GM12878 (cell line): ENCODE measurements around the gene OTOP3. TPM values are rescaled to one million over a fixed set of nuclear protein-coding genes. Genes with fewer than 3 reads are reported as not detected.
"Not testable (repeated sequence)": the region's sequence is repeated elsewhere in the genome, so short reads cannot be mapped to it uniquely, and the experiment has no call there.

Experiments used
- ATAC-seq: fragments of 200-7000 bp; cut with Tn5 transposase; 3 replicates; pipeline ENCODE4 v1.9.1; 2020; ENCODE audit warnings: mild to moderate bottlenecking, moderate library complexity
- BruUV-seq: library from RNA; stranded (reverse); fragments of 400-500 nt; replicated peaks from 2 replicates; lab custom pipeline; 2021; lab: Mats Ljungman, UMichigan
- CTCF ChIA-PET: fragments of 300-600 bp; sonication (Branson Sonifier 250); formaldehyde crosslinking; extraction: SDS; loops from one replicate; lab custom pipeline; 2021; ENCODE audit warnings: inconsistent platforms; lab: Yijun Ruan, JAX
- POLR2A ChIA-PET: fragments of 350-600 bp; formaldehyde crosslinking; extraction: SDS; loops from one replicate; lab custom pipeline; 2021; ENCODE audit warnings: inconsistent platforms; lab: Charles Lee
- RAD21 ChIA-PET: fragments of 300-600 bp; sonication (Branson Sonifier 250); formaldehyde crosslinking; loops from one replicate; lab custom pipeline; 2023; ENCODE audit warnings: antibody characterized with exemption; ENCODE audit not compliant: unreplicated experiment; lab: Charles Lee
- SMC1A ChIA-PET: fragments of 300-600 bp; sonication (Branson Sonifier 250); formaldehyde crosslinking; loops from one replicate; lab custom pipeline; 2023; ENCODE audit not compliant: unreplicated experiment, uncharacterized antibody; lab: Charles Lee
- DNase-seq: peaks from one replicate; pipeline ENCODE4 v3.0.0-alpha.2; 2011; ENCODE audit warnings: low read depth, low spot score
- FAIRE-seq: peaks from 3 replicates; lab custom pipeline; 2011; peaks lifted over from hg19 to GRCh38; lab: Jason Lieb, UNC
- H2AFZ ChIP-seq: 2 replicates; pipeline ENCODE4 v1.6.0; 2011; ENCODE audit warnings: low read depth, low read length, control low read depth; ENCODE audit not compliant: control insufficient read depth
- H3K27ac ChIP-seq: 2 replicates; pipeline ENCODE4 v1.5.1; 2011; ENCODE audit warnings: control low read depth; ENCODE audit not compliant: control insufficient read depth, insufficient read depth
- H3K27me3 ChIP-seq, 2 experiments: replicated peaks in 1 of 2; 2 replicates each; pipeline versions ENCODE4 v1.6.0 to v1.6.1; 2011; ENCODE audit warnings: low read length in 1 of 2; ENCODE audit not compliant: control insufficient read depth in 2 of 2, insufficient read depth in 2 of 2
- H3K36me3 ChIP-seq, 2 experiments: 2 replicates each; pipeline ENCODE4 v1.5.1; 2011; ENCODE audit warnings: low read length in 1 of 2; ENCODE audit not compliant: control insufficient read depth in 2 of 2, insufficient read depth in 2 of 2
- H3K4me1 ChIP-seq: 2 replicates; pipeline ENCODE4 v1.6.1; 2011; ENCODE audit warnings: mild to moderate bottlenecking, low read length, moderate library complexity, mixed read lengths; ENCODE audit not compliant: control insufficient read depth, insufficient read depth
- H3K4me2 ChIP-seq: 2 replicates; pipeline ENCODE4 v1.6.0; 2011; ENCODE audit warnings: control low read depth; ENCODE audit not compliant: control insufficient read depth, insufficient read depth
- H3K4me3 ChIP-seq: fragments of 200-600 bp; sonication (generic); 2 replicates; pipeline ENCODE4 v1.5.1; 2016
- H3K79me2 ChIP-seq: 2 replicates; pipeline ENCODE4 v1.6.0; 2011; ENCODE audit warnings: low read length; ENCODE audit not compliant: control insufficient read depth, insufficient read depth
- H3K9ac ChIP-seq: 2 replicates; pipeline ENCODE4 v1.8.0; 2011; ENCODE audit warnings: low read length, control low read depth, mixed read lengths; ENCODE audit not compliant: control insufficient read depth, insufficient read depth
- H3K9me3 ChIP-seq: replicated peaks from 3 replicates; pipeline ENCODE4 v1.5.1; 2011; ENCODE audit warnings: mild to moderate bottlenecking, low read length; ENCODE audit not compliant: control insufficient read depth, insufficient read depth
- H4K20me1 ChIP-seq: 2 replicates; pipeline ENCODE4 v1.6.0; 2011; ENCODE audit not compliant: control insufficient read depth, insufficient read depth
- ATF2 ChIP-seq: IDR thresholded peaks from 2 replicates; pipeline ENCODE4 v1.6.1; 2012; ENCODE audit warnings: low read length, inconsistent platforms
- EED ChIP-seq: sonication (generic); IDR thresholded peaks from 2 replicates; pipeline ENCODE4 v1.6.1; 2016; ENCODE audit warnings: antibody characterized with exemption, low read depth
- HCFC1 ChIP-seq: fragments of 150-350 bp; IDR thresholded peaks from 2 replicates; pipeline ENCODE4 v1.6.1; 2014; ENCODE audit warnings: low read length
- KLF5 ChIP-seq: fragments of 450-650 bp; IDR thresholded peaks from 2 replicates; pipeline ENCODE4 v1.6.1; 2014; ENCODE audit warnings: mild to moderate bottlenecking; ENCODE audit not compliant: partially characterized antibody
- MYC ChIP-seq: IDR thresholded peaks from 2 replicates; pipeline ENCODE4 v1.6.1; 2011; ENCODE audit warnings: mild to moderate bottlenecking, low read length, moderate library complexity, inconsistent platforms; ENCODE audit not compliant: insufficient read depth, insufficient replicate concordance, insufficient read length, severe bottlenecking
- NFYB ChIP-seq: IDR thresholded peaks from 2 replicates; pipeline ENCODE4 v1.6.1; 2011; ENCODE audit warnings: low read depth, mild to moderate bottlenecking, low read length, improper control_type of control experiment, moderate library complexity; ENCODE audit not compliant: insufficient read depth
- PAX5 ChIP-seq: IDR thresholded peaks from 2 replicates; pipeline ENCODE4 v1.6.1; 2011; ENCODE audit warnings: low read depth, low read length, borderline replicate concordance
- RCOR1 ChIP-seq: conservative IDR thresholded peaks from 2 replicates; pipeline ENCODE4 v1.6.1; 2012; ENCODE audit warnings: low read depth, low read length, improper control_type of control experiment
- SREBF1 ChIP-seq: IDR thresholded peaks from 2 replicates; pipeline ENCODE4 v1.6.1; 2012; ENCODE audit warnings: mild to moderate bottlenecking, low read length
- SUPT20H ChIP-seq: IDR thresholded peaks from 2 replicates; pipeline ENCODE4 v1.6.1; 2011; ENCODE audit warnings: low read depth, mild to moderate bottlenecking, low read length, moderate library complexity, borderline replicate concordance; ENCODE audit not compliant: control insufficient read depth
- USF1 ChIP-seq: IDR thresholded peaks from 2 replicates; pipeline ENCODE4 v1.6.1; 2011; ENCODE audit warnings: borderline replicate concordance, low read depth, mild to moderate bottlenecking, moderate library complexity, mixed read lengths, low read length; ENCODE audit not compliant: insufficient read depth; ENCODE audit errors: extremely low read length
- ZNF622 ChIP-seq: fragments of 450-650 bp; IDR thresholded peaks from 2 replicates; pipeline ENCODE4 v1.6.1; 2017; ENCODE audit warnings: mild to moderate bottlenecking, inconsistent platforms
- WGBS: methylation state at CpG from one replicate; pipeline ENCODE4 v1.1.6; 2016; ENCODE audit warnings: low lambda C conversion rate; ENCODE audit not compliant: insufficient replicate concordance, insufficient coverage; ENCODE audit errors: missing lambda C conversion rate; 5-methylcytosine and 5-hydroxymethylcytosine counted together
- in situ Hi-C: fragments of 300-500 bp; cut with MboI; formaldehyde crosslinking; loops from 9 replicates; pipeline ENCODE4 v1.14.3; 2018; ENCODE audit warnings: mixed read lengths
- intact Hi-C: fragments of 100-400 bp; cut with micrococcal nuclease; formaldehyde crosslinking; loops from one replicate; pipeline ENCODE4 v1.14.2; 2022; ENCODE audit not compliant: unreplicated experiment
- polyA plus RNA-seq, 11 experiments: library from polyadenylated mRNA; depleted of rRNA in 4 of 11; unstranded in 6 of 11; stranded (reverse) in 5 of 11; fragments of >200 nt; fragmentation: Nextera tagmentation in 4 of 11; fragmentation: Illumina TruSeq in 1 of 11; extraction: Ambion mirVana in 4 of 11; extraction: Trizol in 1 of 11; gene quantifications; 1 replicate in 1 of 11; 2 replicates in 10 of 11; pipeline versions ENCODE4 v1.2.1 to v1.2.3, GENCODE V29; 2011 to 2016; ENCODE audit warnings: inconsistent platforms in 2 of 11, missing spikeins in 2 of 11, low read depth in 1 of 11
- total RNA-seq, 4 experiments: library from RNA; depleted of rRNA in 3 of 4; stranded (reverse); fragments of >200 nt in 3 of 4; fragmentation: Illumina TruSeq in 1 of 4; extraction: Trizol in 1 of 4; gene quantifications; 2 replicates each; pipeline versions ENCODE4 v1.2.1 to v1.2.3, GENCODE V29; 2013 to 2021

Gene OTOP3
- total and polyA plus RNA-seq, 10 of the 15 experiments (the other 5 are each of a cell fraction or from before 2014, with no cell fraction given) = 0.03 to 0.06 TPM; not detected in 8

DNA sequence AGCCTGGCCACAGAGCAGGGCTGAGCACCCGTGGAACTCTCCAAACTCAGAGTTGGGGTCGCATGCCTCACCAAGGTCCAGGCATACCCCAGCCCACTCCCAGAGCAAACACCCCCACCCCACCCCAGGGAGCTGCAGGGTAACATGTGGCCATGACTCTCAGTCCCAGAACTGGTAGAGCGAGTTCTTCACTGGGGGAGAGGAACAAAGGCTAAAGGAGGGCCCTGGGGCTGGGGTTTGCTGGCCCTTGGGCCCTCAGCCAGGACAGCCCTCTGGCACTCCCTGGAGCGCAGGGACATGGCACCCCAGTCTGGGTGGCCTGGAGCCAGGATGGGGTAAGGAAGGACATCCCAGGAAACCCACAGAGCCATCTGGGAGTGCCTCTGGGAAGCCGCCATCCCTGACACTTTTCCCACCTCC is 32.7 kb downstream of the OTOP3 start:
- TF ChIP-seq ZNF622 (no peak), USF1 (no peak), MYC (no peak), PAX5 (no peak), SUPT20H (no peak), NFYB (no peak), EED (no peak), KLF5 (no peak), RCOR1 (no peak), HCFC1 (no peak), ATF2 (no peak), SREBF1 (no peak)
- no peaks in the 10 kb centered on the region for H3K79me2 ChIP-seq
- no peaks in the 10 kb centered on the region for H3K9me3 ChIP-seq
- WGBS = 46% methylated on average over 5 of the region's 5 CpGs
- POLR2A ChIA-PET = interaction anchor here (1.1 kb wide), 1 partner anchor 48 kb away, joined by 3 read pairs; no protein-coding TSS in a partner anchor
- no TSS peak for BruUV-seq
- no peak overlapping the region for H2AFZ ChIP-seq
- ATAC-seq (no peak), DNase-seq (no peak), FAIRE-seq (no peak)
- H3K27me3 ChIP-seq = peaks cover 7 to 11% of the 10 kb centered on the region in 2 experiments; a peak in 3 of 4 replicates
- intact Hi-C loops (loop anchor here (10.0 kb wide), 2 partner anchors 66 to 446 kb away; no protein-coding TSS in a partner anchor), in situ Hi-C loops (loop anchor here (5.0 kb wide), 1 partner anchor 444 kb away; no protein-coding TSS in a partner anchor)
- H3K36me3 ChIP-seq = no peaks in the 10 kb centered on the region
- H4K20me1 ChIP-seq = no peaks in the 10 kb centered on the region
- H3K4me3 ChIP-seq = no peak overlapping the region
- H3K4me1 ChIP-seq = no peaks in the 10 kb centered on the region
- RAD21 ChIA-PET = no interaction called here
- CTCF ChIA-PET = interaction anchor here (1.0 to 12.7 kb wide), 2 partner anchors 6 to 237 kb away, joined by 4 to 92 read pairs; partner anchors contain the start of gene NUP85
- SMC1A ChIA-PET = interaction anchor here (1.4 kb wide), 2 partner anchors 8 to 80 kb away, joined by 5 read pairs; no protein-coding TSS in a partner anchor
- no peak overlapping the region for H3K27ac ChIP-seq
- no peak overlapping the region for H3K9ac ChIP-seq
- H3K4me2 ChIP-seq = no peak overlapping the region

GRCh38 chr17:74969501-74969900 is 33.8 kb downstream of the OTOP3 start:
- BruUV-seq, POLR2A ChIA-PET, ATAC-seq, RAD21 ChIA-PET, DNase-seq, H3K4me3 ChIP-seq, H3K4me1 ChIP-seq, FAIRE-seq, H3K36me3 ChIP-seq, H3K27ac ChIP-seq, H3K4me2 ChIP-seq, H3K9ac ChIP-seq, H2AFZ ChIP-seq, H3K9me3 ChIP-seq, H4K20me1 ChIP-seq, H3K79me2 ChIP-seq: not testable (repeated sequence)
- 69% methylated on average over 5 of the region's 5 CpGs for WGBS
- intact Hi-C loops (loop anchor here (10.0 kb wide), 2 partner anchors 65 to 445 kb away; no protein-coding TSS in a partner anchor), in situ Hi-C loops (loop anchor here (5.0 kb wide), 1 partner anchor 443 kb away; no protein-coding TSS in a partner anchor)
- SMC1A ChIA-PET = interaction anchor here (0.6 to 1.4 kb wide), 3 partner anchors 9 to 79 kb away, joined by 3 to 5 read pairs (median 5); no protein-coding TSS in a partner anchor
- CTCF ChIA-PET = interaction anchor here (0.8 to 12.7 kb wide), 3 partner anchors 7 to 104 kb away, joined by 4 to 92 read pairs (median 5); no protein-coding TSS in a partner anchor
- H3K27me3 ChIP-seq = peaks cover 7 to 11% of the 10 kb centered on the region in 2 experiments; a peak in 3 of 4 replicates
